ENCODE data around the gene MAFF.
"Not testable (repeated sequence)": the region's sequence is repeated elsewhere in the genome, so short reads cannot be mapped to it uniquely, and the experiment has no call there.

The MAFF gene

DNA sequence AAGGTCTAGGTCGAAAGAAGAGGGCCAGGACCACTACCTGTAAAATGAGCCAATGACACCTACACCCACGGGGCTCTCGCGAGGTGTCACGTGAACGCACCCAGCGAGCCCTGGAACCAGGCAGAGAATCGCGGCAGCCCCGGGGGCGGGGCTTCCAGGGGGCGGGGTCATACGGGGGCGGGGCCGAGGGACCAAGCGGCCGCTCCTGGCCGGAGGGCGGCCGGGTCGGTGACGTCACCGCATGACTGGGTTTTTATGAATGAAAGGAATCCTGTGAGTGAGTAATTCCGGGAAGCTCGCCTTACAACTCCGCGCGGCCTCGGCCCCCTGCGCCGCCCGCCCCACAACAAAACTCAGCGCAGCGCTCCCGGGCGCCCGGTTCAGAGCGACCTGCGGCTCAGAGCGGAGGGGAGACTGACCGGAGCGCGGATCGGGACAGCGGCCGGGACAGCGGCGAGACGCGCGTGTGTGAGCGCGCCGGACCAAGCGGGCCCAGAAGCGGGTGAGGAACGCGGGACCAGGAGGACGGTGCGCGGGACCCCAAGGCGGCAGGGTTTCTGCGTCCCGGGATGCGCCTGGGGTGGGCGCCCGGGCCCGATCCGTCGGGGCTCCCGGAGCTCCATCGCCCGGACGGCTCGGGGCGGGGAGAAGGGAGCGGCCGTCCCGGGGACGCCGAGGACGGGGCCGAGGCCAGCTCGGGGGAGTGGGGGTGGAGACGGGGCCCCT lies at the start of gene MAFF:
Gene MAFF (plus strand): TSS at position 284 of the 726 bp plus-strand sequence. CDS start 11,860 bp downstream, outside the sequence.
- no peak for TF ChIP-seq ZNF274 (IDR thresholded peaks at IDR 0.05; ENCODE audit: low read depth, low read length)
- H3K4me3 ChIP-seq (ENCODE audit: low read length) = peak within 1 kb of the TSS; percentile 70; the same call in 1 of the 2 replicates

DNA sequence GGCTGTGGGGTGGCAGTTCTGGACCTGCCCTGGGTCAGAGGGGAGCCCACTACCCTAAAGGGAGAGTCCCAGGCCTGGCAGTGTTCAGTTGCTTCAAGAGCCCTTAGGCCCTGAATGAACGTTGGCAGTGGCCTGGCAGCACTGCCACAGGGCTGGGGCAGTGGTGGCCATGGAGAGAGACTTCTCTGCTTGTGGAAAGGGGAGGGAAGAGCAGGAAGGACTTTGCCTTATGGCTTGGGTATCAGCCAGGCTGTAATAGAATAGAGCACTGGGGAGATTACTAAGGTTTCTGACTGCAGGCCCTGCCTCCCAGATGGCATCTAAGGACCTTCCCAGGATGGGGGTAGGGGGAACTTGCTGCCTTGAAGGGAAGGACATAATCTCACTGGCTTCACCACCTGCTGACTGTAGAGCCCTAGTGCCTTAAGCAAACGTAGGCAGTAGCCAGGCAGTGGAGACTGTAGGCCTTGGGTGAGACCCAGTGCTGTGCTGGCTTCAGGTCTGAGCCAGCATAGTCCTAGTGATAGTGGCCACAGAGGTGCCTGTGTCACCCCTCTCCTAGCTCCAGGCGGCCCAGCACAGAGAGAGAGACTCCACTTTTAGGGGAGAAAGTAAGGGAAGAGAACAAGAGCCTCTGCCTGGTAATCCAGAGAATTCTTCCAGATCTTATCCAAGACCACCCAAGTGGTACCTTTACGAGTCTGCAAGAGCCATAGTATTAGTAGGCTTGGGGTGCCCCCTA lies 47.8 kb upstream of the MAFF start:
- H3K4me3 ChIP-seq (ENCODE audit: low read length) = no peak overlapping the region
- no peak for TF ChIP-seq ZNF274 (IDR thresholded peaks at IDR 0.05; ENCODE audit: low read depth, low read length)

DNA sequence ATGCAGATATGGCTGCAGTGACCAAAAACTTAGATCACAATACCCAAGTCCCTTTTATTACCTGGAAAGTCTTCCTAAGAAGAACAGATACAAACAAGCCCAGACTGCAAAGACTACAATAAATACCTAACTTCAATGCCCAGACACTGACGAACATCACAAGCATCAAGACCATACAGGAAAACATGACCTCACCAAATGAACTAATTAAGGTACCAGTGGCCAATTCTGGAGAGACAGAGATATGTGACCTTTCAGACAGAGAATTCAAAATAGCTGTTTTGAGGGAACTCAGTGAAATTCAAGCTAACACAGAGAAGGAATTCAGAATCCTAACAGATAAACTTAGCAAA lies 47.3 kb upstream of the MAFF start:
- H3K4me3 ChIP-seq (ENCODE audit: low read length) = not testable (repeated sequence)

DNA sequence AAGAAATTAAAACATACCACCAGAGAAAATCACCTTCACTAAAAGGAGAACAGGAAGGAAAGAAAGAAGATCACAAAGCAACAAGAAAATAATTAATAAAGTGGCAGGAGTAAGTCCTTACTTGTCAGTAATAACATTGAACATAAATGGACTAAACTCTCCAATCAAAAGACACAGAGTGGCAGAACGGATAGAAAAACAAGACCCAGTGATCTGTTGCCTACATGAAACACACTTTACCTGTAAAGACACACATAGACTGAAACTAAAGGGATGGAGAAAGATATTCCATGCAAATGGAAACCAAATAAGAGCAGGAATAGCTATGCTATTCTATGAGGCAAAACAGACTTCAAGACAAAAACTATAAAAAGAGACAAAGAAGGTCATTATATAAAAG lies 46.1 kb upstream of the MAFF start:
- H3K4me3 ChIP-seq (ENCODE audit: low read length) = no peak overlapping the region
- TF ChIP-seq ZNF274 (IDR thresholded peaks at IDR 0.05; ENCODE audit: low read depth, low read length) = no peak

DNA sequence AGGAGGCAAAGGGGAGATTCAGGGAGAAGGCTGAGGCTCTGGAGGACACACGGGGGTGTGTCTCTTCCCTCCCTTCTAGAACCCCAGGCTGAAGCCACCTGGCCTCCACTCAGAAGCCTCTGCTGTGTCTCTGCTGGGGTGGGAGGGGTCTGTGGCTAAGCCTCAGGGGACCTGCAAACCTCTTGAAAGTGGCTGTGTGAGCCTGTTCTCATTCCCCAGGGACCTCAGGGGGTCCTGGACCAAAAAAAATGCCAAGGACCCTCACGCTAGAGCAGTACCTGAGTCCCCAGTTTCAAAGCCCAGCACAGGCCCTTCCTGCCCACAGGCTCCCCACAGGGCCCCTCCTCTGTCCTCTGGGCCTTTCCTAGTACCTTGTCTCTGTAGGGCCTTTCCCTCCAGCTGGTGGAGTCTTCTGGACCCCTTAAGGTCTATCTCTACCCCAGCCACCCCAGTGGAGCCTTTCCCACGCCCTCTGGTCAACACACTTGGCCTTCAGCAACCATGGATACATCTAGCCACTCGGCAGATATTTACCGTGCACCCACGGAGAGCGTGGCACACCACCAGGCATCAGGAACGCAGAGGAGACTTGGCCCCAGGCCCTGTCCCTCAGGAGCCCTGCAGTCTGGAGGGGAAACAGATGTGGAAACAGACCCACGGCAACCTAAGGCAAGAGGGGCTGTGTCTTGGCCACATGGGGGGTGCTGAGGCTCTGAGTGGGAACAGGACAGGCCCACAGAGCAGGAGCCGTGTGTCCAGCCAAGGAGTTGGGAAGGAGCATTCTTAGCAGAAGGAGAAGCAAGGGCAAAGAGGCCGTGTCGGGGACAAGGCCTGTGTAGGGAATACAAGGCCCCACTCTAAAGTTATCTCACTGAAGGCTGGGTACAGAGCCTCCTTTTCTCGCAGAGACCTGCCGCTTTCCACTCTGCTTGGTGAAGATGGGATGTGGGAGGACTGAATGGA lies 38.6 kb upstream of the MAFF start:
- TF ChIP-seq ZNF274 (IDR thresholded peaks at IDR 0.05; ENCODE audit: low read depth, low read length) = no peak

DNA sequence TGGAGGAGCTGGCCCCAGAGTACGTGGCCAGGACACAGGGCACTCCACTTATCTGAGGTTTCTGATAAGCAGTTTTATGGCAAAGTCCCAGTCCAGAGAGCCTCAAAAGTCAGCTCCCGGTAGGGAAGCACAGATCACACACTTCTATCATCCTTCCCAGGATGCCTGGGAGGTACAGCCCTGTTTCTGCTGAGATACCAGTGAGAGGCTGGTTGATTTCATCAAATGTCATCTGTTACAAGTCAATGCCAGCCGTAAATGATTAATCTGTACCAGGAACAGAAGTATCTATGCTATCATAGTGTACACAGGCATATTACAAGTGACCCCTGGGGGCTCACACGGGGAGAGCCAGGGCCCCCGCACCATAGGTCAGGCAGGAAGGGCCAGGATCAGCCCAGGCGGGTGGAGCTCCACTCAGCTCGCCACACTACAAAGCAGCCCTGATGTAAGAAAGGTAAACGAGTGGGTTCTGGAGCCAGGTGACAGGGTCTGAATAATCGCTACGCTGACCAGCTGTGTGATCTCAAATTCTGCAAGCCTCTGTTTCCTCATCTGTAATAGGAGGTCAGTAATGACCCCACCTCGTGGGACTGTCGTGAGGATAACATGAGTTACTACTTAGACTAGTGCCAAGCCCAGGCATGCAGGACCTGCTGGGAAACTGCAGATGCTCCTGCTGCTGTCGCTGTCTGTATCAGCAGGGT lies 37.8 kb upstream of the MAFF start:
- TF ChIP-seq ZNF274 (IDR thresholded peaks at IDR 0.05; ENCODE audit: low read depth, low read length) = no peak
- H3K4me3 ChIP-seq (ENCODE audit: low read length) = no peak overlapping the region

More for the DNA sequence above, 38.6 kb upstream of the MAFF start:
- no peak overlapping the region; the same call in 1 of the 2 replicates for H3K4me3 ChIP-seq (ENCODE audit: low read length)

DNA sequence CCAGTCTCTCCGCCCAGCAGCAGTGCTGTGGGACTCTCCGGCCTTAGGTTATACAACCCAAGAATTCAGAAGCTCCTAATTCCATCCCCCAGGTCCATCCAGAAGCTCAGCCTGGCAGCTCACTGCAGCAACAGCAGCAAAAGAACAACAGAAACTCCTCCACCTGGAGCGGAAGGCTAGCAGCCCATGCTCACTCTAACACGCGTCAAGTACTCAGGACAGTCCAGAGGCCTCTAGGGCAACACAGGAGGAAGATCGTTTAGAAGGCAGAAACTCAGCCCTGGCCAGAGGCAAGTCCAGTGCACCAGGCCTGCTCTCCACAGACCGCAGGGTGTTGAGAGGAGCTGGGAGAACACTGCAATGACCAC lies 37.3 kb upstream of the MAFF start:
- TF ChIP-seq ZNF274 (IDR thresholded peaks at IDR 0.05; ENCODE audit: low read depth, low read length) = no peak
- H3K4me3 ChIP-seq (ENCODE audit: low read length) = no peak overlapping the region

DNA sequence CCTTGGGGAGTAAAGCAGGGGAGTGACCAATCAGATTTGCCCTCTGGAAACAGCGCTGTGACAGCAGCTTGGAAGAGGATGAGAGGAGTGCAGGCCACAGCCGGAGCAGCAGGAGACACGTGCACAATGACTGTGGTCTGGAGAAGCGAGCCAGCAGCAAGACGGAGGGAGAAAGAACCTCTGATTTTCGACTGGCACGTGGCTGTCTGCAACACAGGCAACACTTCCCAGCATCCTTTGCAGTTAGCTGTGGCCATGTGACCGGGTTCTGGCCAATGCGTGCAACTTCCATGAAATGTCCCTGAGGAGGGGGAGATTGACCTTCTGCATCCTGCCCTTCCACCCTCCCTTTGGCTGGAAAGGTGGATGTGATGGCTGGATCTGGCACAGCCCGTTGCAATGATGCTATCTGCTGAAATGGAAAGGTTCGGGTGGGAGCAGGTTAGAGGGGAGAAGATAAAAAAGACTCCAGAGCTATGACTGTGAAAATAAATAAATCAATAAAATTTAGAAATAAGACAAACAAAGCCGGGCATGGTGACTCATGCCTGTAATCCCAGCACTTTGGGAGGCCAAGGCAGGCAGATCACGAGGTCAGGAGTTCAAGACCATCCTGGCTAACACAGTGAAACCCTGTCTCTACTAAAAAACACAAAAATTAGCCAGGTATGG lies 35.7 kb upstream of the MAFF start:
- no peak for TF ChIP-seq ZNF274 (IDR thresholded peaks at IDR 0.05; ENCODE audit: low read depth, low read length)
- no peak overlapping the region for H3K4me3 ChIP-seq (ENCODE audit: low read length)

DNA sequence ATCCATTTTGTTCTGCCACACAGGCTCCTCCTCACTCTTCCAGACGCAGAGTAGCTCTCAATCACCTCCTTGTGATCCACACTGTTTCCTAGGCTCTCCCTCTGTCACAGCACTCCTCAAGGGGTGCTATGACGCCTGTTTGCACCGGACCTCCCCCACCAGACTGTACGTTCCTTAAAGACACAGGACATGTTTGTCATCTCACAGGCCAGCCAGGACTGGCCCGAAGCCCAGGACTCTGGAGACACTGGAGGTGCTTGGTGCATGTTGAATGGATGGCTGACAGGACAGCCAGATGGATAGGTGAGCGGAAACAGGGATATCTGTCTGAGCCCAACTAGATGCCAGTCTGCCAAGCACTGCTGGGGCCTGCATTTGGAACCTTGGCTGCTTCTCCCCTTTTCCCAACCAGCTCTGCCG lies 33.8 kb upstream of the MAFF start:
- H3K4me3 ChIP-seq (ENCODE audit: low read length) = no peak overlapping the region
- no peak for TF ChIP-seq ZNF274 (IDR thresholded peaks at IDR 0.05; ENCODE audit: low read depth, low read length)

DNA sequence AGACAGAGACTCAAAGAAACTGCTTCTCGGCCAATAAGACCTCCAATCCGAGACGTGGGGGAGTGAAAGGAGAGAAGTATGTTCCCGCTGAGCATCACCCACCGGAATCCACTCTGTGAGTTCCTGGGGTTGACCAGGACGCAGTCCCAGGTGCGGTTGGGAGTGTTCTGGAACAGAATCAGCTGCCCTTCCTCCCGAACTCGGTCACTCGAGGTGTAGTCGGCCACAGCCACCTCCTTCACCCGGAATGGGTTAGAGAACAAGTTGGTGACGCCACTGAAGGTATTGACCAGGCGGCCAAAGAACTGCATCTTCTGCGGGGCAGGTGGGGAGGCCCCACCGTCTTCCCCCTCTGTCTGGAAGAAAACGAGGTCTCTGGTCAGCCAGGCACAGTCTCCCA lies 32.7 kb upstream of the MAFF start:
- no peak overlapping the region for H3K4me3 ChIP-seq (ENCODE audit: low read length)
- no peak for TF ChIP-seq ZNF274 (IDR thresholded peaks at IDR 0.05; ENCODE audit: low read depth, low read length)

DNA sequence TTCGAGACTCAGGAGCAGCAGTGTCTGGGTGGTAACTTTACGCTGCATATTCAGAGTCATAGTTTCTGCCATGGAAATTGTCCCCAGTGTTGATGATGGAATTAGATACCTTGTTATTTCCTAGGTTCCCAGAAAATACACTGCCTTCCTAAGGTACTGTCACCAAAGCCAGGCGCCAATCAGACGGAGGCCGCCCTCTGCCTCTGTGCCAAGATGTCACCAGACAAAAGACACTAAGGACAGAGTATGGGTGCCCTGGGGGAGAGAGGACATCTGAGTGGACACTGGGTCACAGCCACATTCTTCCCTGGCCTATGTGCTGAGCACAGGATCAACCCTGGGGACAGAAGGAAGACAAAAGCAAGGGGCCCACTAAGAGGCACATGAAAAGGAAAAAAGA lies 31.3 kb upstream of the MAFF start:
- no peak for TF ChIP-seq ZNF274 (IDR thresholded peaks at IDR 0.05; ENCODE audit: low read depth, low read length)
- H3K4me3 ChIP-seq (ENCODE audit: low read length) = no peak overlapping the region

DNA sequence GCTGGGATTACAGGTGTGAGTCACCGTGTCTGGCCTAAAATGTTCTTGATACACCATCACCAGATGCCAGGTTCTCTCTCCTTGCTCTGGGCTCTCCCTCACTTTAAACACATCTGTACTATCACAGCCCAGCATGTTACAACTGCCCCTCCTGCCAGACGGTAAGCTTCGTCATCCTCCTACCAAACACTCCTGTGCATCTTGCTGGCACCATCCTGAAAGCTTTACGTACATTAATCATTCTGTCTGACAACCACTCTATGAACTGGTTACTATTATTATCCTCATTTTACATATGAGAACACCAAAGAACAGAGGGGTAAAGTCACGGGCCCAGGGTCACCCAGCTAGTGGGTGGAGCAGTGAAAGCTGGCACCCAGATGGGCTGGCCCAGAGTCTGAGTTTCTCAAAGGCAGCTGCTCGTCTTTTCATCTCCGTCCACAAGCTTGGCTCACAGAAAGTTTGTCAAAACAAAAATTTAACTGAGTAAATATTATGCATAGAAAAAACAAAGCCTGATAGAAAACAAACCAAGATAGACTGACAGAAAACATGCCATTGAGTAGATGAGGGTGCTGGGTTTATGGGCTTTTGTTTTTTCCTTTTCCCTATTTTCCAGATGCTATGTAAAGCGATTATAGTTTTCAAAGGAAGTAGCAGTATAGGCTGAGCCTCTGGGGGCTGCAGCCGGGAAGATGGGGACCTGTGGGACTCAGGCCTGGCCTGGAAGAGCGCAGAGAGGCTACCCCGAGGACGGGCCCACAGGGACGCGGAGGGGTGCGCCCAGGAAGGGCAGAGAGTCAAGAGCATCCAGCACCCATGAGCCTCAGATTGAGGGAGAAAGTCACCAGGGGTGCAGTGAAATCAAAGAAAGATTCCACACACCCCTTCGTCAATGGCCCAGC lies 29.6 kb upstream of the MAFF start:
- TF ChIP-seq ZNF274 (IDR thresholded peaks at IDR 0.05; ENCODE audit: low read depth, low read length) = no peak
- no peak overlapping the region for H3K4me3 ChIP-seq (ENCODE audit: low read length)

Measured in GM08714 (cell line).